Activated T-cell treated with anti-CD3 and anti-CD28 coated beads, Interleukin-2, amount 50 U/mL, for 72 hours (primary cell): ENCODE data around the gene AP5S1. TPM values are rescaled to one million over a fixed set of nuclear protein-coding genes. Genes with fewer than 3 reads are reported as not detected.

Experiments
- ATAC-seq, 2 donors: fragments of 150-1000 bp; cut with Tn5 transposase; replicated peaks in 1 of 2; 2 replicates each; pipeline ENCODE4 v1.10.0; 2021; ENCODE audit warnings: moderate library complexity in 2 of 2, mild to moderate bottlenecking in 1 of 2
- DNase-seq, 2 donors: peaks; one replicate each; pipeline ENCODE4 v3.0.0; 2021 to 2022; ENCODE audit warnings: mixed read lengths in 1 of 2
- H3K27ac Mint-ChIP-seq: one replicate; pipeline ENCODE4 v1.8.0; 2022; ENCODE audit warnings: mild to moderate bottlenecking, moderate library complexity, mixed read lengths
- H3K27me3 Mint-ChIP-seq: one replicate; pipeline ENCODE4 v1.8.0; 2022; ENCODE audit warnings: low read depth, mixed read lengths
- H3K36me3 Mint-ChIP-seq, 2 donors: one replicate each; pipeline ENCODE4 v1.8.0; 2022; ENCODE audit warnings: mixed read lengths in 2 of 2, mild to moderate bottlenecking in 1 of 2; ENCODE audit not compliant: insufficient read depth in 2 of 2
- H3K4me1 Mint-ChIP-seq: one replicate; pipeline ENCODE4 v1.8.0; 2022; ENCODE audit warnings: low read depth, mixed read lengths
- H3K4me3 Mint-ChIP-seq, 2 donors: one replicate each; pipeline ENCODE4 v1.8.0; 2022; ENCODE audit warnings: mild to moderate bottlenecking in 2 of 2, mixed read lengths in 2 of 2, moderate library complexity in 2 of 2
- H3K9me3 Mint-ChIP-seq, 2 donors: one replicate each; pipeline ENCODE4 v1.8.0; 2022; ENCODE audit warnings: mixed read lengths in 2 of 2
- total RNA-seq, 2 donors: library from RNA; stranded (reverse); gene quantifications; one replicate each; pipeline ENCODE4 v1.2.3, GENCODE V29; 2022

The AP5S1 gene
- total RNA-seq, 2 donors from 2014 or later = 10.3 to 13.7 TPM

DNA sequence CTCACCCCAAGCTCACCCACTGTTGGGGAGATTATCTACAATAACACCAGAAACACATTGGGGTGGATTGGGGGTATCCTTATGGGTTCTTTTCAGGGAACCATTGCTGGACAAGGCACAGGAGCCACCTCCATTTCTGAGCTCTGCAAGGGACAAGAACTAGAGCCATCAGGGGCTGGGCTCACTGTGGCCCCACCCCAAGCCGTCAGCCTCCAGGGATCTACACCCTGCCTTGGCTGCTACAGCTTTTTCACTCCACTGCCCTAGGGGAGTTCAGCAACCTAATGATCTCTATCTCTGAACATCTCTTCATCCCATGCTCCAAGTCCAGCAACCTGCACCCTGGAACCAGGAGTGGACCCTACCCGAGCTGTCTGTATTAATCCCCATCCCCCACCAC lies 47.5 kb downstream of the AP5S1 start:
- H3K4me1 Mint-ChIP-seq = no peaks in the 10 kb centered on the region
- H3K27me3 Mint-ChIP-seq = no peaks in the 10 kb centered on the region
- no peak overlapping the region for H3K27ac Mint-ChIP-seq
- H3K4me3 Mint-ChIP-seq = no peak overlapping the region
- ATAC-seq (no peak), DNase-seq (no peak)
- no peaks in the 10 kb centered on the region for H3K9me3 Mint-ChIP-seq
- peaks cover 5 to 7% of the 10 kb centered on the region in 2 donors for H3K36me3 Mint-ChIP-seq

GRCh38 chr20:3869839-3870634 lies 49.7 kb downstream of the AP5S1 start:
- no peaks in the 10 kb centered on the region for H3K4me1 Mint-ChIP-seq
- ATAC-seq (no peak), DNase-seq (no peak)
- peaks cover 1 to 13% of the 10 kb centered on the region in 2 donors for H3K36me3 Mint-ChIP-seq
- H3K27ac Mint-ChIP-seq = no peak overlapping the region
- H3K9me3 Mint-ChIP-seq = no peaks in the 10 kb centered on the region
- H3K27me3 Mint-ChIP-seq = no peaks in the 10 kb centered on the region
- H3K4me3 Mint-ChIP-seq = no peak overlapping the region

GRCh38 chr20:3871550-3872265 lies 51.4 kb downstream of the AP5S1 start:
- ATAC-seq (no peak), DNase-seq (no peak)
- no peaks in the 10 kb centered on the region for H3K4me1 Mint-ChIP-seq
- peaks cover 1 to 15% of the 10 kb centered on the region in 2 donors for H3K36me3 Mint-ChIP-seq
- no peak overlapping the region for H3K27ac Mint-ChIP-seq
- no peaks in the 10 kb centered on the region for H3K27me3 Mint-ChIP-seq
- no peaks in the 10 kb centered on the region for H3K9me3 Mint-ChIP-seq
- H3K4me3 Mint-ChIP-seq = no peak overlapping the region

- ATAC-seq (no peak), DNase-seq (no peak)
- Mint-ChIP-seq H3K4me1 (no peaks in the 10 kb centered on the region), H3K27ac (no peak overlapping the region), H3K27me3 (no peaks in the 10 kb centered on the region), H3K9me3 (no peaks in the 10 kb centered on the region), H3K36me3 (peaks cover 1 to 15% of the 10 kb centered on the region in 2 donors), H3K4me3 (no peak overlapping the region)
Observed at GRCh38 chr20:3873507-3873906, 53.2 kb downstream of the AP5S1 start.

GRCh38 chr20:3874194-3874844 lies 54.0 kb downstream of the AP5S1 start:
- Mint-ChIP-seq H3K27ac (no peak overlapping the region), H3K4me1 (no peaks in the 10 kb centered on the region), H3K4me3 (no peak overlapping the region), H3K27me3 (no peaks in the 10 kb centered on the region), H3K36me3 (peaks cover 1 to 17% of the 10 kb centered on the region in 2 donors), H3K9me3 (no peaks in the 10 kb centered on the region)
- DNase-seq (no peak), ATAC-seq (no peak)

- no peaks in the 10 kb centered on the region for H3K9me3 Mint-ChIP-seq
- no peaks in the 10 kb centered on the region for H3K4me1 Mint-ChIP-seq
- no peak overlapping the region for H3K27ac Mint-ChIP-seq
- DNase-seq = no peak
- H3K27me3 Mint-ChIP-seq = no peaks in the 10 kb centered on the region
- peaks cover 1 to 17% of the 10 kb centered on the region in 2 donors for H3K36me3 Mint-ChIP-seq
- H3K4me3 Mint-ChIP-seq = no peak overlapping the region
- no peak for ATAC-seq
Observed at GRCh38 chr20:3875378-3875974, 55.1 kb downstream of the AP5S1 start.

DNA sequence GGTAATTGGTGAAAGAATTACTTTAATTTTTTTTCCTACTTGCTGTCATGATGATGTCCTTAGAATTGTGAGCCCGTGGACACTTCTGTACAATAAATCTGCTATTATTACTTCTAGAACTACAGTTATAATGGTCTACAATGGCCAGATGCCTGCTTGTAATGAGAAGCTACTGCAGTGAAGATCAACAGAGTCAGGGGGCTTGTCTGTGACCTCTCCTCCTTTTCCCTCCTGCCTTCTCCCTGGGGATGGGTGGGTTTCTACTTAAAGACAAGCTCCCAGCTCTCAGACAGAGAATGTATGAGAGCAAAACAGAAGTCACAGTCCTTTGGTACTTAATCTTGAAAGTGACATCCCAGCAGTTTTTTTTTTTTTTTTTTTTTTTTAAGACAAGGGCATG lies 55.7 kb downstream of the AP5S1 start:
- H3K36me3 Mint-ChIP-seq = peaks cover 1 to 13% of the 10 kb centered on the region in 2 donors
- no peak for ATAC-seq
- H3K27ac Mint-ChIP-seq = no peak overlapping the region
- H3K27me3 Mint-ChIP-seq = no peaks in the 10 kb centered on the region
- H3K4me1 Mint-ChIP-seq = no peaks in the 10 kb centered on the region
- H3K9me3 Mint-ChIP-seq = no peaks in the 10 kb centered on the region
- H3K4me3 Mint-ChIP-seq = no peak overlapping the region
- DNase-seq = no peak

DNA sequence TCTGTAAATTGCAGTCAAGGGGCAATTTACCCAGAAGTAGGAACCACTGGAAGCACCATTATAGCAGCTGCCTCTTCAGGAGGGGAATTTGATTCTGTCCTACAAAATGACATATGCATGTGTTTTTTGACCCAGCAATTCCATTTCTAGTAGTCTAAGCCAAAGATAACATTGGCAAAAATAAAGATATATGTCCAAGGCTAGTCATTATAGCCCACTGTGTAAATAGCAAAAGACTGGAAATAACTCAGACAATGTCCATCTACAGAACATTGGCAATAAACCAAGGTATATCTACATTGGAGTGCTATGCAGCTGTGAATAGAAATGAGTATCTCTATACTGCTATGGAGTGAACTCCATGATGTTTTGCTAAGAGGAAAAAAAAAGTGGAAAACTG lies 56.3 kb downstream of the AP5S1 start:
- no peak overlapping the region for H3K27ac Mint-ChIP-seq

More for the DNA sequence above, 56.3 kb downstream of the AP5S1 start:
- no peaks in the 10 kb centered on the region for H3K9me3 Mint-ChIP-seq
- H3K4me1 Mint-ChIP-seq = no peaks in the 10 kb centered on the region
- no peak overlapping the region for H3K4me3 Mint-ChIP-seq
- DNase-seq (no peak), ATAC-seq (no peak)
- H3K27me3 Mint-ChIP-seq = no peaks in the 10 kb centered on the region
- H3K36me3 Mint-ChIP-seq = peaks cover 1 to 13% of the 10 kb centered on the region in 2 donors

Other genes with a start within 250 kb of the AP5S1 start
- gene GFRA4, start 157.1 kb upstream of the AP5S1 start, total RNA-seq = not detected
- gene ADAM33, start 138.5 kb upstream of the AP5S1 start, total RNA-seq = not detected
- gene SIGLEC1, start 107.9 kb upstream of the AP5S1 start, total RNA-seq = under 1 TPM in 1 of 2 donors, not detected in 1; 0.02 TPM
- not detected for gene HSPA12B, start 87.9 kb upstream of the AP5S1 start, total RNA-seq
- 10 to 100 TPM; 26.3 to 35.8 TPM for gene ADISSP, start 52.8 kb upstream of the AP5S1 start, total RNA-seq
- gene SPEF1, start 39.1 kb upstream of the AP5S1 start, total RNA-seq = under 1 TPM; 0.48 to 0.49 TPM
- gene CENPB, start 33.8 kb upstream of the AP5S1 start, total RNA-seq = 10 to 100 TPM; 30.4 to 31.5 TPM
- 100 to 1,000 TPM; 121 to 128 TPM for gene CDC25B, start 24.2 kb upstream of the AP5S1 start, total RNA-seq
- gene MAVS, start 26.3 kb downstream of the AP5S1 start, total RNA-seq = 10 to 100 TPM; 27.9 to 29.8 TPM
- gene PANK2, start 68.8 kb downstream of the AP5S1 start, total RNA-seq = 10 to 100 TPM; 60.6 to 67.4 TPM
- gene RNF24, start 195.0 kb downstream of the AP5S1 start, total RNA-seq = 10 to 100 TPM; 13.4 to 16.4 TPM